Measurements from ENCODE around the gene NADK2.

GRCh38 chr5:36279054-36279698 is 37.5 kb upstream of the NADK2 start:
- TF ChIP-seq CTCF (IDR thresholded peaks at IDR 0.05) (no peak), POLR2A (IDR thresholded peaks at IDR 0.05) (no peak), EP300 (IDR thresholded peaks at IDR 0.05) (no peak)

Measured in ovary (tissue), 3 donors.